ENCODE measurements around the gene TFEB.

DNA sequence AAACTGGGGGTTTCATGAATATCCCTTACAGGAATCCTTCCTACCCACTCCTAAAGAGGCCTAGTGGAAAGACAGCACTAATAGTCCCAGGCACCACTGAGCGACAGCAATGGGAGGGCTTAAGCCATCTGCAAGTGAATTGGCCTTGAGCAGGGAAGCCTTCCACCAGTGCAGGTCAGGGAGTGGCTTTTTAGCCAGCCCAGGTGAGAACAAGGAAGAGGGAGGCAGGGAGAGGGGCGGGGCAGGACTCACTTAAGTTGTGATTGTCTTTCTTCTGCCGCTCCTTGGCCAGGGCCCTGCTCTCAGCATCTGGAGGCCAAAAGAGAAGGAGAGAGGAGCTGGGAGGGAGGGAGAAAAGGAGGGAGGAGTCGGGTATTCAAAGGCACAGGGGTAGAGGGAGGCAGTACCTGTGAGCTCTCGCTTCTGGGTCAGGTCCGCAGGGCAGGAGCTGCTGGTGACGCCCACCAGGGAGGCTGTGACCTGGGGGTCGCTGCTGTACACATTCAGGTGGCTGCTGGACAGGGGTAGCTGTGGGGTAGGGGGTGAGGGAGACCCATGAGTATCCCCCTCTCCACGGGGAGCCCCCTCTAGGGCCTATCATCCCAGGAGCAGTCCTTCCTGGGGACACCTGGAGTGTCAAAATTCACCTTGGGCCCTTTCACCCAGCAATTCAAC, 47.8 kb downstream of the TFEB start:
- TF ChIP-seq, protein P1, sequence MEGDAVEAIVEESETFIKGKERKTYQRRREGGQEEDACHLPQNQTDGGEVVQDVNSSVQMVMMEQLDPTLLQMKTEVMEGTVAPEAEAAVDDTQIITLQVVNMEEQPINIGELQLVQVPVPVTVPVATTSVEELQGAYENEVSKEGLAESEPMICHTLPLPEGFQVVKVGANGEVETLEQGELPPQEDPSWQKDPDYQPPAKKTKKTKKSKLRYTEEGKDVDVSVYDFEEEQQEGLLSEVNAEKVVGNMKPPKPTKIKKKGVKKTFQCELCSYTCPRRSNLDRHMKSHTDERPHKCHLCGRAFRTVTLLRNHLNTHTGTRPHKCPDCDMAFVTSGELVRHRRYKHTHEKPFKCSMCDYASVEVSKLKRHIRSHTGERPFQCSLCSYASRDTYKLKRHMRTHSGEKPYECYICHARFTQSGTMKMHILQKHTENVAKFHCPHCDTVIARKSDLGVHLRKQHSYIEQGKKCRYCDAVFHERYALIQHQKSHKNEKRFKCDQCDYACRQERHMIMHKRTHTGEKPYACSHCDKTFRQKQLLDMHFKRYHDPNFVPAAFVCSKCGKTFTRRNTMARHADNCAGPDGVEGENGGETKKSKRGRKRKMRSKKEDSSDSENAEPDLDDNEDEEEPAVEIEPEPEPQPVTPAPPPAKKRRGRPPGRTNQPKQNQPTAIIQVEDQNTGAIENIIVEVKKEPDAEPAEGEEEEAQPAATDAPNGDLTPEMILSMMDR (IDR thresholded peaks at IDR 0.05): no peak
- TF ChIP-seq POLR2AphosphoS5 (IDR thresholded peaks at IDR 0.05; ENCODE audit: insufficient read depth in 1 of 2, low read depth in 1 of 2) (no peak), POLR2A (IDR thresholded peaks at IDR 0.05) (no peak)
